NCI-H510A (cell line): ENCODE results near the gene PRICKLE3.
"Not testable (repeated sequence)": the region's sequence is repeated elsewhere in the genome, so short reads cannot be mapped to it uniquely, and the experiment has no call there.

ENCODE experiments used
- DNase-seq: peaks from one replicate; lab custom pipeline; 2025; lab: John Stamatoyannopoulos, UW

Gene PRICKLE3

GRCh38 chrX:49155900-49156837, 30.0 kb downstream of the PRICKLE3 start:
- peak; percentile 75 for DNase-seq

GRCh38 chrX:49155243-49155899, 30.8 kb downstream of the PRICKLE3 start:
- peak; percentile 37 for DNase-seq

GRCh38 chrX:49153467-49153866, 32.7 kb downstream of the PRICKLE3 start:
- no peak for DNase-seq

GRCh38 chrX:49149291-49149690, 36.9 kb downstream of the PRICKLE3 start:
- not testable (repeated sequence) for DNase-seq

- not testable (repeated sequence) for DNase-seq
These were observed 37.6 kb downstream of the PRICKLE3 start for GRCh38 chrX:49148390-49149100.

GRCh38 chrX:49147936-49148335, 38.2 kb downstream of the PRICKLE3 start:
- no peak for DNase-seq

GRCh38 chrX:49147282-49147681, 38.9 kb downstream of the PRICKLE3 start:
- no peak for DNase-seq

GRCh38 chrX:49143154-49143553, 43.0 kb downstream of the PRICKLE3 start:
- not testable (repeated sequence) for DNase-seq

- not testable (repeated sequence) for DNase-seq
These were observed 43.9 kb downstream of the PRICKLE3 start for GRCh38 chrX:49142264-49142663.

- DNase-seq, result no peak
These were observed 46.5 kb downstream of the PRICKLE3 start for GRCh38 chrX:49139713-49140112.

GRCh38 chrX:49137492-49137891, 48.7 kb downstream of the PRICKLE3 start:
- DNase-seq, result no peak

GRCh38 chrX:49133759-49134158, 52.4 kb downstream of the PRICKLE3 start:
- no peak for DNase-seq

- not testable (repeated sequence) for DNase-seq
These were observed 53.9 kb downstream of the PRICKLE3 start for GRCh38 chrX:49132275-49132674.

GRCh38 chrX:49129427-49129826, 56.7 kb downstream of the PRICKLE3 start:
- no peak for DNase-seq

GRCh38 chrX:49127742-49128258, 58.4 kb downstream of the PRICKLE3 start:
- DNase-seq, result not testable (repeated sequence)
